ENCODE results near the gene OTOG. TPM values are rescaled to one million over a fixed set of nuclear protein-coding genes. Genes with fewer than 3 reads are reported as not detected.

Gene OTOG
- total and polyA plus RNA-seq, 12 donors: not detected

DNA sequence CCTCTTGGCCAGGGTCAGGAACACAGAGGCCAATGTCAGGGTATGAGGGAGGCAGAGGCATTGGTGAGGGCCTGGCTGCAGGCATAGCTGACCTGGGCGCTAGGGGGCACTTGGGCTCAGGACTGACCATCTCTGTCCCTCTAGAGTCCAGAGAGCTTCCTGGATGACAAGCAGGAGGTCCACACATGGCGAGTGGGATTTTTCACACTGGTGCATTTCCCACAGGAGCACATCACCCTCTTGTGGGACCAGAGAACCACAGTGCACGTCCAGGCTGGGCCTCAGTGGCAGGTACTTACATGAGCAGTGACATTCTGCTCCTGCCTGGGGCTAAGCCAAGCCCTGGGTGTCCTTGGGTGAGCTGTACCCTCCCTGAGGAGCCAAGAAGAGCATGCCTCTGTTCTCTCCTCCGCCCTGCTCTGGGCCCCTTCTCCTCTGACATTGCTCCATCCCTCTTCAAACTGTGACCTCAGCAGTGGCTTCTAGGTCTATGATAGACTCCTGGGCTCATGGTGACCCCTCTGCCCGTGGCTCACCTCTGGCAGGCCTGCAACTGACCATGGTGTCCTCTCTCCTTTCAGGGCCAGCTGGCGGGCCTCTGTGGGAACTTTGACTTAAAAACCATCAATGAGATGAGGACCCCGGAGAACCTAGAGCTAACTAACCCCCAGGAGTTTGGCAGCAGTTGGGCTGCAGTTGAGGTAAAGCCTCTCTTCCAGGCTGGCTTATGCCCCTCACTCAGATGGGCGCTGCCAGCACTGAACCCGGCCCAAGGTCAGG is 46.6 kb downstream of the OTOG start:
- H3K36me3 ChIP-seq (replicated peaks in 1 of 2): no peaks in the 10 kb centered on the region
- intact Hi-C loops (cut with DNase I): loop anchor here in 1 of 2 donors (10.0 kb wide), 1 partner anchor 121 kb away; the partner anchor contains the start of gene MYOD1
- TF ChIP-seq, protein P1, sequence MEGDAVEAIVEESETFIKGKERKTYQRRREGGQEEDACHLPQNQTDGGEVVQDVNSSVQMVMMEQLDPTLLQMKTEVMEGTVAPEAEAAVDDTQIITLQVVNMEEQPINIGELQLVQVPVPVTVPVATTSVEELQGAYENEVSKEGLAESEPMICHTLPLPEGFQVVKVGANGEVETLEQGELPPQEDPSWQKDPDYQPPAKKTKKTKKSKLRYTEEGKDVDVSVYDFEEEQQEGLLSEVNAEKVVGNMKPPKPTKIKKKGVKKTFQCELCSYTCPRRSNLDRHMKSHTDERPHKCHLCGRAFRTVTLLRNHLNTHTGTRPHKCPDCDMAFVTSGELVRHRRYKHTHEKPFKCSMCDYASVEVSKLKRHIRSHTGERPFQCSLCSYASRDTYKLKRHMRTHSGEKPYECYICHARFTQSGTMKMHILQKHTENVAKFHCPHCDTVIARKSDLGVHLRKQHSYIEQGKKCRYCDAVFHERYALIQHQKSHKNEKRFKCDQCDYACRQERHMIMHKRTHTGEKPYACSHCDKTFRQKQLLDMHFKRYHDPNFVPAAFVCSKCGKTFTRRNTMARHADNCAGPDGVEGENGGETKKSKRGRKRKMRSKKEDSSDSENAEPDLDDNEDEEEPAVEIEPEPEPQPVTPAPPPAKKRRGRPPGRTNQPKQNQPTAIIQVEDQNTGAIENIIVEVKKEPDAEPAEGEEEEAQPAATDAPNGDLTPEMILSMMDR (IDR thresholded peaks at IDR 0.05): no peak
- no peak for TF ChIP-seq POLR2A (IDR thresholded peaks at IDR 0.05)
- no peak overlapping the region for H3K4me3 ChIP-seq
- 63 to 76% (median 70%) methylated on average over 8 to 9 of the region's 9 CpGs for WGBS, 4 donors
- no peaks in the 10 kb centered on the region for H3K9me3 ChIP-seq (replicated peaks in 1 of 3)
- no peaks in the 10 kb centered on the region for H3K27me3 ChIP-seq
- H3K27ac ChIP-seq: no peak overlapping the region
- no peaks in the 10 kb centered on the region for H3K4me1 ChIP-seq (replicated peaks in 1 of 2)
- peak in 3 of 7 donors; percentile 2 to 15 (median 6) for DNase-seq

GRCh38 chr11:17594686-17595192 is 47.7 kb downstream of the OTOG start:
- DNase-seq: peak in 3 of 7 donors; percentile 1 to 18 (median 7)
- no peak overlapping the region for H3K27ac ChIP-seq
- H3K4me3 ChIP-seq: no peak overlapping the region
- H3K4me1 ChIP-seq (replicated peaks in 1 of 2): no peaks in the 10 kb centered on the region
- intact Hi-C loops (cut with DNase I): loop anchor here in 1 of 2 donors (5.0 to 10.0 kb wide), 2 partner anchors 120 to 378 kb away; partner anchors contain the start of gene MYOD1
- H3K9me3 ChIP-seq (replicated peaks in 1 of 3): no peaks in the 10 kb centered on the region
- no peaks in the 10 kb centered on the region for H3K27me3 ChIP-seq
- no peaks in the 10 kb centered on the region for H3K36me3 ChIP-seq (replicated peaks in 1 of 2)
- no peak for TF ChIP-seq POLR2A (IDR thresholded peaks at IDR 0.05)
- TF ChIP-seq, protein P1 (IDR thresholded peaks at IDR 0.05): no peak
- 84 to 87% (median 86%) methylated on average over 5 of the region's 5 CpGs for WGBS, 4 donors

GRCh38 chr11:17595526-17596309 is 48.7 kb downstream of the OTOG start:
- intact Hi-C loops (cut with DNase I): loop anchor here in 1 of 2 donors (5.0 to 10.0 kb wide), 2 partner anchors 119 to 377 kb away; partner anchors contain the start of gene MYOD1
- H3K9me3 ChIP-seq (replicated peaks in 1 of 3): no peaks in the 10 kb centered on the region
- H3K27me3 ChIP-seq: no peaks in the 10 kb centered on the region
- no peak overlapping the region for H3K4me3 ChIP-seq
- 66 to 84% (median 83%) methylated on average over 7 of the region's 7 CpGs for whole genome bisulfite sequencing, 4 donors
- H3K4me1 ChIP-seq (replicated peaks in 1 of 2): no peaks in the 10 kb centered on the region
- H3K27ac ChIP-seq: no peak overlapping the region
- no peak for TF ChIP-seq POLR2A (IDR thresholded peaks at IDR 0.05)
- TF ChIP-seq, protein P1 (IDR thresholded peaks at IDR 0.05): no peak
- DNase-seq: peak in 5 of 7 donors; percentile 3 to 30 (median 9)
- no peaks in the 10 kb centered on the region for H3K36me3 ChIP-seq (replicated peaks in 1 of 2)

DNA sequence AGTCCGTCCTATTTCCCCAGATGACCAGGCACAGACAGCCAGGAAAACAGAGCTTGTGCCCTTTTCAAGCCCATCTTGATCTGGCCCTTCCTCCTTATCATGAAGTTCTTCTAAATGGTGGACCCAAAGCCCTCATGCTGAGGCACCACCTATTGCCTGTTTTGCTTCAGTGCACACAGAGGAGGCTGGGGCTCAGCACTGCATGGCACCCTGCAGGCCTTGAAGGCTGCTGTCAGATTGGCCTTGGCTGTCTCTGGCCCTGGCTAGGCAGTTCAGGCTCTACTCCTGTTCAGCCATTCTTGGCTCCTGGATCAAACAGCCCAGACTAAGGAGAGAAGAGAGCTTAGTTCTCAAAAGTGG is 49.2 kb downstream of the OTOG start:
- intact Hi-C loops (cut with DNase I): loop anchor here in 1 of 2 donors (5.0 to 10.0 kb wide), 2 partner anchors 119 to 376 kb away; partner anchors contain the start of gene MYOD1
- Histone ChIP-seq H3K4me3 (no peak overlapping the region), H3K9me3 (replicated peaks in 1 of 3) (no peaks in the 10 kb centered on the region), H3K27ac (no peak overlapping the region), H3K36me3 (replicated peaks in 1 of 2) (no peaks in the 10 kb centered on the region), H3K27me3 (no peaks in the 10 kb centered on the region), H3K4me1 (replicated peaks in 1 of 2) (no peaks in the 10 kb centered on the region)
- DNase-seq: peak in 3 of 7 donors; percentile 2 to 21 (median 8)
- WGBS, 4 donors: 50 to 83% (median 79%) methylated on average over 1 of the region's 1 CpG
- TF ChIP-seq, protein P1 (IDR thresholded peaks at IDR 0.05): no peak
- no peak for TF ChIP-seq POLR2A (IDR thresholded peaks at IDR 0.05)
